BE2C (cell line): Measurements from ENCODE around the gene JAG2.

Source experiments
- DNase-seq: peaks from one replicate; pipeline ENCODE4 v3.0.0-alpha.2; 2020
- H3K27me3 ChIP-seq: fragments of 250-450 bp; sonication (Bioruptor Pico); 2 replicates; pipeline ENCODE4 v1.5.1; 2020; ENCODE audit warnings: mild to moderate bottlenecking
- H3K36me3 ChIP-seq: fragments of 250-450 bp; sonication (Bioruptor Pico); 2 replicates; pipeline ENCODE4 v1.5.1; 2020; ENCODE audit warnings: mild to moderate bottlenecking
- H3K4me1 ChIP-seq: fragments of 250-450 bp; sonication (Bioruptor Pico); 2 replicates; pipeline ENCODE4 v1.5.1; 2020
- H3K4me3 ChIP-seq: 2 replicates; pipeline ENCODE4 v1.5.1; 2011; ENCODE audit warnings: low read depth, low read length
- H3K9me3 ChIP-seq: fragments of 250-450 bp; sonication (Bioruptor Pico); 2 replicates; pipeline ENCODE4 v1.5.1; 2020
- TF ChIP-seq, protein P1 (sequence below): IDR thresholded peaks from 2 replicates; pipeline ENCODE4 v1.5.1; 2012; ENCODE audit warnings: mild to moderate bottlenecking, low read depth, low read length

JAG2 gene

DNA sequence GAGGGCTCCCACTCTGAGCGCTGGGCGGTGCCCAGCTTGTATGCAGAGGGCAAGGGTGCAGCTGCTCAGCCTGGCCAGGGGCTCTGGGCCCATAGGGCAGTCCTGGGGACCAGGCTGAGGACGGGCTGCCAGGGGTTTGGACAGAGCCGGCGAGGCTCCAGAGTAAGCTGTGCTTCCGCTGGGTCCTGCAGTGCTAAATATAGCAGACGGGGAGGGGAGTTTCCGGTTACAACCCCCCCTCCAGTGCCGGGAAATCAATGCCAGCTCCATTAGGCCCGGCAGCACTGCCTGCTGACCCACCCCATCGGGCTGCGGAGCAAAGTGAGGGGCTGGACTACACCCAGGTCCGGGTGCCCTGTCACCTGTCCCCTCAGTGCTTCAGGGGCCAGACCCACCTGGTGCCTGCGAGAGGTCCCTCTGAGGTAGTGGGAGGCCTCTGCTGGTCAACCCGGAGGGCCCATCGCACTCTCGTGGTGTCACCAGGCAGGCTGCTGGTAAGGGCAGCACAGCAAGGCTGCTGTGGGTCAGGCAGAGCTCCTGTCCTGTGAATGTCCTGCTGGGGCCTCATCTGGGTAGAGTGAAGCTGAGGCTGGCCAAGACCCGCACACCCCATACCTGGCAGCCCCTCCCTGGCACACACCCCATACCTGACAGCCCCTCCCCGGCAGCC is 2.6 kb upstream of the JAG2 start:
- TF ChIP-seq, protein P1, sequence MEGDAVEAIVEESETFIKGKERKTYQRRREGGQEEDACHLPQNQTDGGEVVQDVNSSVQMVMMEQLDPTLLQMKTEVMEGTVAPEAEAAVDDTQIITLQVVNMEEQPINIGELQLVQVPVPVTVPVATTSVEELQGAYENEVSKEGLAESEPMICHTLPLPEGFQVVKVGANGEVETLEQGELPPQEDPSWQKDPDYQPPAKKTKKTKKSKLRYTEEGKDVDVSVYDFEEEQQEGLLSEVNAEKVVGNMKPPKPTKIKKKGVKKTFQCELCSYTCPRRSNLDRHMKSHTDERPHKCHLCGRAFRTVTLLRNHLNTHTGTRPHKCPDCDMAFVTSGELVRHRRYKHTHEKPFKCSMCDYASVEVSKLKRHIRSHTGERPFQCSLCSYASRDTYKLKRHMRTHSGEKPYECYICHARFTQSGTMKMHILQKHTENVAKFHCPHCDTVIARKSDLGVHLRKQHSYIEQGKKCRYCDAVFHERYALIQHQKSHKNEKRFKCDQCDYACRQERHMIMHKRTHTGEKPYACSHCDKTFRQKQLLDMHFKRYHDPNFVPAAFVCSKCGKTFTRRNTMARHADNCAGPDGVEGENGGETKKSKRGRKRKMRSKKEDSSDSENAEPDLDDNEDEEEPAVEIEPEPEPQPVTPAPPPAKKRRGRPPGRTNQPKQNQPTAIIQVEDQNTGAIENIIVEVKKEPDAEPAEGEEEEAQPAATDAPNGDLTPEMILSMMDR: no peak
- peaks cover 14% of the 10 kb centered on the region for H3K27me3 ChIP-seq
- no peaks in the 10 kb centered on the region for H3K9me3 ChIP-seq
- H3K36me3 ChIP-seq: no peaks in the 10 kb centered on the region
- H3K4me1 ChIP-seq: no peaks in the 10 kb centered on the region
- DNase-seq: no peak
- H3K4me3 ChIP-seq: no peak overlapping the region

DNA sequence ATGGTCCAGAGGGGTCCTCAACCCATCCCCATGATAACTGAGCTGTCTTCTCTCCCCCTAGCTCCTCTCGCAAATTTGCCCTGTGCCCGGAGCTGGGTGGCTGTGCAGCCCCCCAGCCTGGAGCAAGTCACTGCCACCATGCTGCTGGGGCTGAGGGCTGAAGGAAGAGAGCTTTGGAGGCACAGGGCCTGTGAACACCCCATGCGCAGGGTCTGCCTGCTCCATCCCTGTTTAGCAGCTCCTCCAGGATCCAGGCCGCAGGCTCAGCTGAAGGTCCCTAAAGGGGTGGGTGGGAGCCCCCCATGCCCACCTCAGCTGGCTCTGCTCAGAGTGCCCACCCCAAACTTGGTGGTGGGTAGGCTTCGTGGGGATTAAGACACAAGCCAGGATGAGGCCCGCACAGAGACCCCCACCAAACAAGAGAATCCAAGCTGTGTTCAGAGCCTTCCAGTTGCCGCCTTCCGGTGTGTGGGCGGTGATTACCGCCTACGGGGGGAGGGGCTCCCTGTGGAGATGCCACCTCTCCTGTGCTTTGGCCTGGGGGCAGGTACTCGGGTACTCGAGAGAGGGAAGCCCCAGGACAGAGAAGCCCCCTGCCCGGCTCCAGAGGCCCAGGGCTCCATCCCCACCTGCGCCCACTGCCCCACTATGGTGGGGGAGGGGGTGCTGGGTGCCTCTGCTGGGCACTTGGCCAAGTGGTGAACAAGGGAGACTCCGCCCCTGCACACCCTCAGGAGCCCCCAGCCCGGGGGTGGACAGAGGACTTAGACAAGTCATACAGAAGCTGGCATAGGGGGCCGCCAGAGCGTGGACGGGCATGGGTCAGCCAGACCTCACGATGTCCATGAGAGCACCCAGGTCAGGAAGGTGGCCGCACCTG is 1.4 kb upstream of the JAG2 start:
- no peaks in the 10 kb centered on the region for H3K9me3 ChIP-seq
- peaks cover 14% of the 10 kb centered on the region for H3K27me3 ChIP-seq
- no peak for DNase-seq
- no peaks in the 10 kb centered on the region for H3K4me1 ChIP-seq
- TF ChIP-seq, protein P1: no peak
- no peak overlapping the region for H3K4me3 ChIP-seq
- no peaks in the 10 kb centered on the region for H3K36me3 ChIP-seq

DNA sequence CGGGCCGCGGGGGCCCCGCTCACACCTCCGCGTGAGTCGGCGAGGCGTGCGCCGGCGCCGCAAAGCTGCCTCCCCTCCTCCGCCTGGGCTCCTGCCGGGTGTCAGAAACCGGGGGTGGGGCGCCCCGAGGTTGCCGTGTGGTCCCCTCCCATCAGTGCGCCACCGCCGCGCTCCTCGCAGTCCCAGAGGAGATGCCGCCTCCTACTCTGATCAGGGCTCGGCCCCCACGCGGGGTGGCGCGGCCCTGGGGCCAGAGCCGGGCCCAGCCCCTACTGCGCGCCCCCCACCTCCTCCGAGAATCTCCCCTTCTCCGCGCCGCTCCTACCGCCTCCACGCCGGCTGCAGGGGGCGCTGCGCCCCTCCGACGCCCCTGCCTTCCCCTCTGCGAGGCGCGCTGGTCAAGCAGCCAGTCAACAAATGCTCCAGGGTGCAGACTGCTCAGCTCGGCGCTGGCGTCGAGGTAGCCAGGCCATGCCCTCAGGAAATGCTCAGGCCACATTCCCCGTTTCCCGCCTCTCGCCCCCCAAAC is 467 bp upstream of the JAG2 start:
- H3K4me3 ChIP-seq: no peak overlapping the region
- peaks cover 14% of the 10 kb centered on the region for H3K27me3 ChIP-seq
- DNase-seq: no peak
- H3K4me1 ChIP-seq: no peaks in the 10 kb centered on the region
- TF ChIP-seq, protein P1: peak; percentile 17; the same call in 1 of the 2 replicates
- no peaks in the 10 kb centered on the region for H3K36me3 ChIP-seq
- H3K9me3 ChIP-seq: no peaks in the 10 kb centered on the region

DNA sequence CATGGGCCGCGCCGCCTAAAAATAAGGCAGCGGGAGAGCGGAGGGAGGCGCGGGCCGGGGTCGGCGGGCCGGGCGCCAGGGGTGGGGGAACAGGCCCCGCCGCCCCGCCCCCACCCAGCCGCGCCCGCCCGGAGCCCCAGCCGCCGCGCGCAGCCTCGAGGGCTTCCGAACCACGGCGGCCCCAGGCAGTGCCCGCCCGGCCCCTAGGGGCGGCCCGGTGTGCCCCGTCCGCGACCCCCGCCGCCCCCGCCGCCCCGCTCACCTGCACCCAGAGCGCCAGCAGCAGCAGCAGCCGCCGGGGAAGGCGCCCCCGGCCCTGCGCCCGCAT is 519 bp downstream of the JAG2 start:
- TF ChIP-seq, protein P1: no peak
- H3K27me3 ChIP-seq: peaks cover 14% of the 10 kb centered on the region
- H3K9me3 ChIP-seq: no peaks in the 10 kb centered on the region
- H3K36me3 ChIP-seq: no peaks in the 10 kb centered on the region
- H3K4me1 ChIP-seq: no peaks in the 10 kb centered on the region
- DNase-seq: no peak
- peak overlapping the region; percentile 34 for H3K4me3 ChIP-seq

DNA sequence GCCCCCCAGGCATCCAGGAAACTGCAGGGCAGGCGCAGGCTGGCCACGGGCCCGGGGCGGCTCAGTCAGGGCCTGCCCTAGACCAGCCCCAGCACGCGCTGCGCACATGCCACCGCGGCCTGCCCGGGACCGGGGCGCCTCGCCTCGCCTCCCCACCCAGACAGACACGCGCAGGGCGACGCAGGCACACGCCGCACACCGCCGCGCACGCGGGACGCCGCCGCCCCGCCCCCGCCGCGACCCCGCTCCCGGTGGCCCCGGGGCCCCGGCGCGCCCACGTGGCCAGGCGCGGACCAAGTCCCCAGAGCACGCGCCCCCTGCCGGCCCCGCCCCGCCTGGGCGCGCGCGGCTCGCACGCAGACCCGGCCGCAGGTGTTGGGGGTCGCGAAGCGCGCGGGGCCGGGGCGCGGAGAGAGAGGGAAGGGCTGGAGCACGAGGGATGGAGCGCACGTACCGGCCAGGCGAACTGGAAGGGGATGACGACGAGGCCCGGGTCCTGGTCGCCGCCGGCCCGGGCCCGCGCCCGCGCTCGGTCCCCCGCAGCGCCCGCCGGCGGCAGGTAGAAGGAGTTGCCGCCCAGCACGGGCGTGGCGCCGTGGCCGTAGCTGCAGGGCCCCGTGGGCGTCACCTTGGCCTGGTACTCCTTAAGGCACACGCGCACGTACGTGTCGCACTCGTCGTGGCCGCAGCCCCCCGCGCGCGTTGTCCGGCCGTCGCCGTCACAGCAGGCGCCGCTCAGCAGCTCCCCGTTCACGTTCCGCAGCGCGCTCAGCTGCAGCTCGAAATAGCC is 1.1 kb downstream of the JAG2 start:
- Histone ChIP-seq H3K9me3 (no peaks in the 10 kb centered on the region), H3K4me3 (peak overlapping the region; percentile 34), H3K27me3 (peaks cover 14% of the 10 kb centered on the region), H3K4me1 (no peaks in the 10 kb centered on the region), H3K36me3 (no peaks in the 10 kb centered on the region)
- TF ChIP-seq, protein P1: no peak
- no peak for DNase-seq
